Liver (tissue), 3 donors: ENCODE measurements around the gene SEMA6D.

Source experiments
- GABPA ChIP-seq, 2 donors: IDR thresholded peaks in 1 of 2; conservative IDR thresholded peaks in 1 of 2; 2 replicates each; pipeline ENCODE4 v1.6.1; 2016; ENCODE audit warnings: antibody characterized with exemption in 2 of 2, mild to moderate bottlenecking in 1 of 2, moderate library complexity in 1 of 2
- HNF4A ChIP-seq, 2 donors: conservative IDR thresholded peaks; 2 replicates each; pipeline ENCODE4 v1.6.1; 2016; ENCODE audit warnings: antibody characterized with exemption in 2 of 2, mild to moderate bottlenecking in 2 of 2
- JUND ChIP-seq, 2 donors: IDR thresholded peaks; 2 replicates each; pipeline ENCODE4 v1.6.1; 2016; ENCODE audit warnings: antibody characterized with exemption in 2 of 2
- NR2F2 ChIP-seq: IDR thresholded peaks from 2 replicates; pipeline ENCODE4 v1.6.1; 2016; ENCODE audit warnings: antibody characterized with exemption
- RAD21 ChIP-seq, 2 donors: IDR thresholded peaks; 2 replicates each; pipeline ENCODE4 v1.6.1; 2016; ENCODE audit warnings: antibody characterized with exemption in 2 of 2, mild to moderate bottlenecking in 2 of 2
- SP1 ChIP-seq: IDR thresholded peaks from 2 replicates; pipeline ENCODE4 v1.6.1; 2018; ENCODE audit warnings: antibody characterized with exemption, mild to moderate bottlenecking
- TAF1 ChIP-seq: conservative IDR thresholded peaks from 2 replicates; pipeline ENCODE4 v1.6.1; 2016; ENCODE audit warnings: antibody characterized with exemption, mild to moderate bottlenecking
- TF ChIP-seq, protein P1 (sequence below): fragments of 150-350 bp; IDR thresholded peaks from 2 replicates; pipeline ENCODE4 v1.5.1; 2017; ENCODE audit warnings: improper control_type of control experiment, low read depth, low read length; ENCODE audit not compliant: missing input control
- TF ChIP-seq, protein P2 (sequence below): IDR thresholded peaks from 2 replicates; pipeline ENCODE4 v1.6.1; 2016; ENCODE audit warnings: antibody characterized with exemption, mild to moderate bottlenecking
- TF ChIP-seq, protein P3 (sequence below): IDR thresholded peaks from 2 replicates; pipeline ENCODE4 v1.6.1; 2016; ENCODE audit warnings: antibody characterized with exemption
- TF ChIP-seq, protein P4 (sequence below): IDR thresholded peaks from 2 replicates; pipeline ENCODE4 v1.6.1; 2016; ENCODE audit warnings: antibody characterized with exemption
- donor health status: healthy.
- donor health status: healthy.

DNA sequence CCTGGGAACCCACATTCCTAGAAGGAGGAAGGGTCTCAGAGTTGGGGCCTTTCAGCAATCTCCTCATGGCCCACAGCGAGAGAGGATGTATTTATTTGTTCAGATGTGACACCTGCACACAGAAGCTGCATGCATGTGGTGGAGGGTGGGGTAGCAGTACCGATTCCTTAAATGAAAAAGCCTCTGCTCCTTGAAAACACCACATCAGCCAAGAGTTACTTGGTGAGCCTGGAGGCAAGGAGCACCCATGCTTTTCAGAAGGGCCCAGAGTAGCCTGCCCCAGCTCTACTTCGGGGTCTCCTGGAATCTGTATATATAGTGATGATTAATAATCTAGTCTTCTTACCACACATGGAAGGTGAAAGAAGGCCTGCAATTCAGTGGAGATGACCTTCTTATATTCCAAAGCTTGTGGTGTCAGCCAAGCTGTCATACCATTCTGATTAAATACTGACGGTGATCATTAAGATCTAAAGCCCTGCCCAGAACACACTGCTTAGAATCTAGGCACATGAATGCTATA, 33.5 kb downstream of the SEMA6D start:
- TF ChIP-seq, protein P1, sequence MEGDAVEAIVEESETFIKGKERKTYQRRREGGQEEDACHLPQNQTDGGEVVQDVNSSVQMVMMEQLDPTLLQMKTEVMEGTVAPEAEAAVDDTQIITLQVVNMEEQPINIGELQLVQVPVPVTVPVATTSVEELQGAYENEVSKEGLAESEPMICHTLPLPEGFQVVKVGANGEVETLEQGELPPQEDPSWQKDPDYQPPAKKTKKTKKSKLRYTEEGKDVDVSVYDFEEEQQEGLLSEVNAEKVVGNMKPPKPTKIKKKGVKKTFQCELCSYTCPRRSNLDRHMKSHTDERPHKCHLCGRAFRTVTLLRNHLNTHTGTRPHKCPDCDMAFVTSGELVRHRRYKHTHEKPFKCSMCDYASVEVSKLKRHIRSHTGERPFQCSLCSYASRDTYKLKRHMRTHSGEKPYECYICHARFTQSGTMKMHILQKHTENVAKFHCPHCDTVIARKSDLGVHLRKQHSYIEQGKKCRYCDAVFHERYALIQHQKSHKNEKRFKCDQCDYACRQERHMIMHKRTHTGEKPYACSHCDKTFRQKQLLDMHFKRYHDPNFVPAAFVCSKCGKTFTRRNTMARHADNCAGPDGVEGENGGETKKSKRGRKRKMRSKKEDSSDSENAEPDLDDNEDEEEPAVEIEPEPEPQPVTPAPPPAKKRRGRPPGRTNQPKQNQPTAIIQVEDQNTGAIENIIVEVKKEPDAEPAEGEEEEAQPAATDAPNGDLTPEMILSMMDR = no peak
- TF ChIP-seq, protein P2, sequence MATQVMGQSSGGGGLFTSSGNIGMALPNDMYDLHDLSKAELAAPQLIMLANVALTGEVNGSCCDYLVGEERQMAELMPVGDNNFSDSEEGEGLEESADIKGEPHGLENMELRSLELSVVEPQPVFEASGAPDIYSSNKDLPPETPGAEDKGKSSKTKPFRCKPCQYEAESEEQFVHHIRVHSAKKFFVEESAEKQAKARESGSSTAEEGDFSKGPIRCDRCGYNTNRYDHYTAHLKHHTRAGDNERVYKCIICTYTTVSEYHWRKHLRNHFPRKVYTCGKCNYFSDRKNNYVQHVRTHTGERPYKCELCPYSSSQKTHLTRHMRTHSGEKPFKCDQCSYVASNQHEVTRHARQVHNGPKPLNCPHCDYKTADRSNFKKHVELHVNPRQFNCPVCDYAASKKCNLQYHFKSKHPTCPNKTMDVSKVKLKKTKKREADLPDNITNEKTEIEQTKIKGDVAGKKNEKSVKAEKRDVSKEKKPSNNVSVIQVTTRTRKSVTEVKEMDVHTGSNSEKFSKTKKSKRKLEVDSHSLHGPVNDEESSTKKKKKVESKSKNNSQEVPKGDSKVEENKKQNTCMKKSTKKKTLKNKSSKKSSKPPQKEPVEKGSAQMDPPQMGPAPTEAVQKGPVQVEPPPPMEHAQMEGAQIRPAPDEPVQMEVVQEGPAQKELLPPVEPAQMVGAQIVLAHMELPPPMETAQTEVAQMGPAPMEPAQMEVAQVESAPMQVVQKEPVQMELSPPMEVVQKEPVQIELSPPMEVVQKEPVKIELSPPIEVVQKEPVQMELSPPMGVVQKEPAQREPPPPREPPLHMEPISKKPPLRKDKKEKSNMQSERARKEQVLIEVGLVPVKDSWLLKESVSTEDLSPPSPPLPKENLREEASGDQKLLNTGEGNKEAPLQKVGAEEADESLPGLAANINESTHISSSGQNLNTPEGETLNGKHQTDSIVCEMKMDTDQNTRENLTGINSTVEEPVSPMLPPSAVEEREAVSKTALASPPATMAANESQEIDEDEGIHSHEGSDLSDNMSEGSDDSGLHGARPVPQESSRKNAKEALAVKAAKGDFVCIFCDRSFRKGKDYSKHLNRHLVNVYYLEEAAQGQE = no peak
- TF ChIP-seq, protein P3, sequence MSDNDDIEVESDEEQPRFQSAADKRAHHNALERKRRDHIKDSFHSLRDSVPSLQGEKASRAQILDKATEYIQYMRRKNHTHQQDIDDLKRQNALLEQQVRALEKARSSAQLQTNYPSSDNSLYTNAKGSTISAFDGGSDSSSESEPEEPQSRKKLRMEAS = no peak
- no peak for TF ChIP-seq NR2F2
- TF ChIP-seq SP1 = no peak
- no peak for TF ChIP-seq HNF4A (conservative IDR thresholded peaks at IDR 0.05)
- TF ChIP-seq GABPA (IDR thresholded peaks at IDR 0.05 in 1 of 2, conservative IDR thresholded peaks at IDR 0.05 in 1 of 2) = no peak
- TF ChIP-seq, protein P4, sequence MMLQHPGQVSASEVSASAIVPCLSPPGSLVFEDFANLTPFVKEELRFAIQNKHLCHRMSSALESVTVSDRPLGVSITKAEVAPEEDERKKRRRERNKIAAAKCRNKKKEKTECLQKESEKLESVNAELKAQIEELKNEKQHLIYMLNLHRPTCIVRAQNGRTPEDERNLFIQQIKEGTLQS = no peak
- no peak for TF ChIP-seq JUND (IDR thresholded peaks at IDR 0.05)
- TF ChIP-seq RAD21 (IDR thresholded peaks at IDR 0.05) = no peak
- no peak for TF ChIP-seq TAF1
